Liver (tissue), 9 donors: ENCODE measurements around the gene EIF4E3. TPM values are rescaled to one million over a fixed set of nuclear protein-coding genes. Genes with fewer than 3 reads are reported as not detected.

Experiments used
- DNase-seq: peaks from one replicate; pipeline ENCODE4 v3.0.0-alpha.2; 2017; ENCODE audit warnings: low spot score
- H3K27ac ChIP-seq, 2 donors: one replicate each; pipeline ENCODE4 v1.7.0; 2013; ENCODE audit warnings: inconsistent platforms in 2 of 2, low read length in 2 of 2, control low read depth in 1 of 2, low read depth in 1 of 2, mild to moderate bottlenecking in 1 of 2
- H3K27me3 ChIP-seq, 4 donors: one replicate each; pipeline versions ENCODE4 v1.6.1 to v1.7.0; 2013; ENCODE audit warnings: low read length in 3 of 4, inconsistent platforms in 1 of 4, mild to moderate bottlenecking in 1 of 4, moderate library complexity in 1 of 4; ENCODE audit not compliant: control insufficient read depth in 4 of 4, insufficient read depth in 4 of 4
- H3K36me3 ChIP-seq, 4 donors: one replicate each; pipeline versions ENCODE4 v1.6.1 to v1.7.0; 2013; ENCODE audit warnings: low read length in 3 of 4, mild to moderate bottlenecking in 3 of 4, low read depth in 1 of 4, moderate library complexity in 1 of 4; ENCODE audit not compliant: control insufficient read depth in 4 of 4, insufficient read depth in 3 of 4
- H3K4me1 ChIP-seq, 4 donors: one replicate each; pipeline versions ENCODE4 v1.6.1 to v1.7.0; 2013; ENCODE audit warnings: low read length in 3 of 4, mild to moderate bottlenecking in 3 of 4, moderate library complexity in 1 of 4; ENCODE audit not compliant: control insufficient read depth in 4 of 4, insufficient read depth in 4 of 4
- H3K4me3 ChIP-seq, 3 donors: one replicate each; pipeline versions ENCODE4 v1.6.1 to v1.7.0; 2013; ENCODE audit warnings: low read length in 3 of 3, control low read depth in 1 of 3, low read depth in 1 of 3, mild to moderate bottlenecking in 1 of 3
- H3K9ac ChIP-seq, 2 donors: one replicate each; pipeline ENCODE4 v1.7.0; 2013; ENCODE audit warnings: low read length in 2 of 2, mild to moderate bottlenecking in 2 of 2, moderate library complexity in 2 of 2, control low read depth in 1 of 2, low read depth in 1 of 2
- H3K9me3 ChIP-seq, 4 donors: one replicate each; pipeline versions ENCODE4 v1.6.1 to v1.7.0; 2013; ENCODE audit warnings: low read length in 3 of 4; ENCODE audit not compliant: control insufficient read depth in 4 of 4
- EGR1 ChIP-seq, 2 donors: IDR thresholded peaks; 2 replicates each; pipeline ENCODE4 v1.6.1; 2016 to 2018; ENCODE audit warnings: antibody characterized with exemption in 2 of 2, low read depth in 2 of 2
- FOXA2 ChIP-seq: IDR thresholded peaks from 2 replicates; pipeline ENCODE4 v1.6.1; 2016; ENCODE audit warnings: antibody characterized with exemption
- GABPA ChIP-seq, 2 donors: IDR thresholded peaks in 1 of 2; conservative IDR thresholded peaks in 1 of 2; 2 replicates each; pipeline ENCODE4 v1.6.1; 2016; ENCODE audit warnings: antibody characterized with exemption in 2 of 2, mild to moderate bottlenecking in 1 of 2, moderate library complexity in 1 of 2
- HNF4G ChIP-seq: IDR thresholded peaks from 2 replicates; pipeline ENCODE4 v1.6.1; 2016; ENCODE audit warnings: antibody characterized with exemption
- NR2F2 ChIP-seq: IDR thresholded peaks from 2 replicates; pipeline ENCODE4 v1.6.1; 2016; ENCODE audit warnings: antibody characterized with exemption
- RAD21 ChIP-seq, 2 donors: IDR thresholded peaks; 2 replicates each; pipeline ENCODE4 v1.6.1; 2016; ENCODE audit warnings: antibody characterized with exemption in 2 of 2, mild to moderate bottlenecking in 2 of 2
- RXRA ChIP-seq, 2 donors: IDR thresholded peaks; 2 replicates each; pipeline ENCODE4 v1.6.1; 2017 to 2018; ENCODE audit warnings: antibody characterized with exemption in 2 of 2, mild to moderate bottlenecking in 1 of 2
- SP1 ChIP-seq: IDR thresholded peaks from 2 replicates; pipeline ENCODE4 v1.6.1; 2018; ENCODE audit warnings: antibody characterized with exemption, mild to moderate bottlenecking
- TAF1 ChIP-seq: conservative IDR thresholded peaks from 2 replicates; pipeline ENCODE4 v1.6.1; 2016; ENCODE audit warnings: antibody characterized with exemption, mild to moderate bottlenecking
- YY1 ChIP-seq: IDR thresholded peaks from 2 replicates; pipeline ENCODE4 v1.6.1; 2016; ENCODE audit warnings: antibody characterized with exemption, mild to moderate bottlenecking
- WGBS: extraction: QIAGEN DNeasy Blood & Tissue Kit; methylation state at CpG from one replicate; pipeline ENCODE4 v1.1.7; 2013; 5-methylcytosine and 5-hydroxymethylcytosine counted together
- polyA plus RNA-seq, 2 donors: library from polyadenylated mRNA; stranded (reverse) in 1 of 2; unstranded in 1 of 2; fragments of 200-250 nt in 1 of 2; fragments of >200 nt in 1 of 2; fragmentation: Nextera tagmentation in 1 of 2; extraction: Ambion mirVana in 1 of 2; gene quantifications; one replicate each; pipeline versions ENCODE4 v1.2.1 to v1.2.3, GENCODE V29; 2013 to 2015
- total RNA-seq, 2 donors: library from RNA; depleted of rRNA; stranded (reverse); fragments of >200 nt; gene quantifications; one replicate each; pipeline ENCODE4 v1.2.3, GENCODE V29; 2014
- TF ChIP-seq, protein P1 (sequence below): fragments of 150-350 bp; IDR thresholded peaks from 2 replicates; pipeline ENCODE4 v1.5.1; 2017; ENCODE audit warnings: improper control_type of control experiment, low read depth, low read length; ENCODE audit not compliant: missing input control
- TF ChIP-seq, protein P2 (sequence below): IDR thresholded peaks from 2 replicates; pipeline ENCODE4 v1.6.1; 2016; ENCODE audit warnings: antibody characterized with exemption, mild to moderate bottlenecking
- TF ChIP-seq, protein P3 (sequence below): IDR thresholded peaks from 2 replicates; pipeline ENCODE4 v1.6.1; 2016; ENCODE audit warnings: antibody characterized with exemption
- donor health status: healthy.
- donor health status: healthy.
- donor health status: healthy.
- donor health status: healthy.
- donor health status: healthy.

The EIF4E3 gene
- total and polyA plus RNA-seq, 4 donors, result 1.1 to 4.0 (median 2.6) TPM

DNA sequence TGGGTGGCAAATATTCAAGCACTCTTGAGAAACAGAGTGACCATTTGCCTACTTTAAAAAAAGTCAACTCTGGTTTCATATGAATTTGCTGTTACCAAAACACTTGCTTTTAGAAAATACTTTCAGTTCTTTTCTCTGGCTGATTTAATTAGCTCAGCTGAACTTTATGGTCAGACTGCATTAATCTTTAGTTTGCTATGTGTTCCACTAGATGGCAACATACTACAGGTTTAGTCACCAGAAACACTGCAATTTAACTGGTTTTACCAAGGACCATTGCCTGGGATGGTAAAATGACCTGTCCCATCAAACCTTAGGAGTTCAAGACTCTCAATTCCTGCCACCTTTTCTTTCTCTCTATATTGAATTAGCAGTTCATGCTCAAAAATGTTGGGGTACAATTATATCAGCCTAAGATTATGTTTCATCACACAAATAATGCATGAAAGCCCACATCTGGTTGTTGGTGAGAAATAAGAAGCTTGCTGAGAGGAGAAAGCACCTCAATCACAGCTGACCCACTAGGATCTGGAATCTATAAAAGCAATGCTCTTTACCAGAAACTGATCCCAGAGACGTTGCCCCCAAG lies 14.2 kb downstream of the EIF4E3 start:
- 45% methylated on average over 1 of the region's 1 CpG for WGBS
- Histone ChIP-seq H3K27ac (no peak overlapping the region), H3K4me1 (peaks cover 0 to 5% (median 2%) of the 10 kb centered on the region in 4 donors), H3K27me3 (no peaks in the 10 kb centered on the region), H3K36me3 (peaks cover 0 to 4% (median 0%) of the 10 kb centered on the region in 4 donors), H3K4me3 (no peak overlapping the region), H3K9ac (no peak overlapping the region), H3K9me3 (no peaks in the 10 kb centered on the region)
- no peak for TF ChIP-seq NR2F2
- peak; percentile 90 to 91 for TF ChIP-seq RAD21 (IDR thresholded peaks at IDR 0.05)
- TF ChIP-seq, protein P1, sequence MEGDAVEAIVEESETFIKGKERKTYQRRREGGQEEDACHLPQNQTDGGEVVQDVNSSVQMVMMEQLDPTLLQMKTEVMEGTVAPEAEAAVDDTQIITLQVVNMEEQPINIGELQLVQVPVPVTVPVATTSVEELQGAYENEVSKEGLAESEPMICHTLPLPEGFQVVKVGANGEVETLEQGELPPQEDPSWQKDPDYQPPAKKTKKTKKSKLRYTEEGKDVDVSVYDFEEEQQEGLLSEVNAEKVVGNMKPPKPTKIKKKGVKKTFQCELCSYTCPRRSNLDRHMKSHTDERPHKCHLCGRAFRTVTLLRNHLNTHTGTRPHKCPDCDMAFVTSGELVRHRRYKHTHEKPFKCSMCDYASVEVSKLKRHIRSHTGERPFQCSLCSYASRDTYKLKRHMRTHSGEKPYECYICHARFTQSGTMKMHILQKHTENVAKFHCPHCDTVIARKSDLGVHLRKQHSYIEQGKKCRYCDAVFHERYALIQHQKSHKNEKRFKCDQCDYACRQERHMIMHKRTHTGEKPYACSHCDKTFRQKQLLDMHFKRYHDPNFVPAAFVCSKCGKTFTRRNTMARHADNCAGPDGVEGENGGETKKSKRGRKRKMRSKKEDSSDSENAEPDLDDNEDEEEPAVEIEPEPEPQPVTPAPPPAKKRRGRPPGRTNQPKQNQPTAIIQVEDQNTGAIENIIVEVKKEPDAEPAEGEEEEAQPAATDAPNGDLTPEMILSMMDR, result peak; percentile 68
- TF ChIP-seq, protein P2, sequence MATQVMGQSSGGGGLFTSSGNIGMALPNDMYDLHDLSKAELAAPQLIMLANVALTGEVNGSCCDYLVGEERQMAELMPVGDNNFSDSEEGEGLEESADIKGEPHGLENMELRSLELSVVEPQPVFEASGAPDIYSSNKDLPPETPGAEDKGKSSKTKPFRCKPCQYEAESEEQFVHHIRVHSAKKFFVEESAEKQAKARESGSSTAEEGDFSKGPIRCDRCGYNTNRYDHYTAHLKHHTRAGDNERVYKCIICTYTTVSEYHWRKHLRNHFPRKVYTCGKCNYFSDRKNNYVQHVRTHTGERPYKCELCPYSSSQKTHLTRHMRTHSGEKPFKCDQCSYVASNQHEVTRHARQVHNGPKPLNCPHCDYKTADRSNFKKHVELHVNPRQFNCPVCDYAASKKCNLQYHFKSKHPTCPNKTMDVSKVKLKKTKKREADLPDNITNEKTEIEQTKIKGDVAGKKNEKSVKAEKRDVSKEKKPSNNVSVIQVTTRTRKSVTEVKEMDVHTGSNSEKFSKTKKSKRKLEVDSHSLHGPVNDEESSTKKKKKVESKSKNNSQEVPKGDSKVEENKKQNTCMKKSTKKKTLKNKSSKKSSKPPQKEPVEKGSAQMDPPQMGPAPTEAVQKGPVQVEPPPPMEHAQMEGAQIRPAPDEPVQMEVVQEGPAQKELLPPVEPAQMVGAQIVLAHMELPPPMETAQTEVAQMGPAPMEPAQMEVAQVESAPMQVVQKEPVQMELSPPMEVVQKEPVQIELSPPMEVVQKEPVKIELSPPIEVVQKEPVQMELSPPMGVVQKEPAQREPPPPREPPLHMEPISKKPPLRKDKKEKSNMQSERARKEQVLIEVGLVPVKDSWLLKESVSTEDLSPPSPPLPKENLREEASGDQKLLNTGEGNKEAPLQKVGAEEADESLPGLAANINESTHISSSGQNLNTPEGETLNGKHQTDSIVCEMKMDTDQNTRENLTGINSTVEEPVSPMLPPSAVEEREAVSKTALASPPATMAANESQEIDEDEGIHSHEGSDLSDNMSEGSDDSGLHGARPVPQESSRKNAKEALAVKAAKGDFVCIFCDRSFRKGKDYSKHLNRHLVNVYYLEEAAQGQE, result no peak
- TF ChIP-seq SP1, result no peak
- no peak for DNase-seq

DNA sequence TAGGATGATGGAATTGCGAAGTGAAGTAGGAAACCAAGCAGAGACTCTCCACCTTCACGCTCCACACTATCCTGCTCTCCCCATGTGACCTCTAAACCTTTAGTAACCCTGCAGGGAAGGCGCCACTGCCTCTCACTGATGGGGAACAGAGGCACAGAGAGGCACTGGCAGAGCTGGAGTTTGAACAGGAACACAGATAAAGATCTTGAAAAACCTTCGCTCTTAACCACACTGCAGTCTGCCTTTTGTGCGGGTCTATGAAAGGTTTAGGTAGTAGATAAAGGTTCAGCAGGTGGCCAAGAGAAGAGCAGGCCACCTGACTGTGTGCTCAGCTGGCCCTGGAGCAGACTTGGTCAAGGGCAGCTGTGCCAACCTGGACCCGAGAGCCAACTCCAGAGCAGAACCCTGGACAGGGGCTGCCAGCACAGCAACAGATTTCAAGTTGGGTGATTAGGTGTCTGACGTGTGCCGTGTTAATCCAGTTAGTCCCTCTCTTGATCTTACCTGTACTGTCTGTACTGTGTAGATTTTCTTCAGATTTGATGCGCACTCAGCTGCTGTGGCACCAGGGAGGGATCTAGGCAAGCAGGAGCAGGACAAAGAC lies 15.2 kb downstream of the EIF4E3 start:
- WGBS, result 91% methylated on average over 9 of the region's 9 CpGs
- Histone ChIP-seq H3K9me3 (no peaks in the 10 kb centered on the region), H3K27ac (no peak overlapping the region), H3K36me3 (peaks cover 0 to 4% (median 0%) of the 10 kb centered on the region in 4 donors), H3K4me1 (peaks cover 0 to 5% (median 2%) of the 10 kb centered on the region in 4 donors), H3K4me3 (no peak overlapping the region), H3K27me3 (no peaks in the 10 kb centered on the region), H3K9ac (no peak overlapping the region)
- TF ChIP-seq RXRA (IDR thresholded peaks at IDR 0.05), result no peak
- no peak for DNase-seq

DNA sequence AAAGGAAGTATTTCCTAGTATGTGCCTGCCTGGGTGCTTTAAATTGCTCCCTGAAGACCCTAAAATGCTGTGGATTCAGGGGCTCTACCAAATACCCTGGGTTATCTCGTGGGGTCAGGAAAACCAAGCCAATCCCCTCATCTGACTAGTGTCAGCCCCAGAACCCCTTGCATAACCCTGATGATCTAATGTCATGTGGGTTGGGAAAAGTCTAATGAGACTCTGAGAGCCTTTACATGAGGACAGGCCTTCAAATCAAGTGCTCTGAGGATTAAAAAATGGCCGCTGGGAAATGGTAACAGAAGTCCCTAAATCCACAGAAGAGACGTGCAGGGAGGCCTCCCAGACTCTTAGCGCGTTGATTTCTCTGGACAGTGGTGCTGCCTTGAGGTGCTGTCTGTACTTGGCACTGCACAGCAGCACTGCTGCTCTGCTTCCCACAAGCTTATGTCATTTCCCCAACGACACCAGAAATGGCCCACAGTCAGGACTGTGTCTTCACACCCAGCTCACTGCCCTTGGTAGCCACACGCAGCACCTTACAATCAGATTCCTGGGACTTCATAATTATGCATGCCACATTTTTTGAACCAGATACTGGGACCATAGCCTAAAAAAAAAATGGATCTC lies 16.6 kb downstream of the EIF4E3 start:
- Histone ChIP-seq H3K36me3 (peaks cover 0 to 4% (median 0%) of the 10 kb centered on the region in 4 donors), H3K4me3 (no peak overlapping the region), H3K27me3 (no peaks in the 10 kb centered on the region), H3K9me3 (no peaks in the 10 kb centered on the region), H3K9ac (no peak overlapping the region), H3K27ac (no peak overlapping the region), H3K4me1 (peaks cover 0 to 5% (median 0%) of the 10 kb centered on the region in 4 donors)
- DNase-seq, result no peak
- WGBS, result 86% methylated on average over 7 of the region's 7 CpGs
- TF ChIP-seq EGR1 (IDR thresholded peaks at IDR 0.05; ENCODE audit: low read depth in 2 of 2) (no peak), FOXA2 (no peak), HNF4G (no peak), NR2F2 (no peak), YY1 (no peak), RXRA (IDR thresholded peaks at IDR 0.05) (no peak), TAF1 (no peak), GABPA (IDR thresholded peaks at IDR 0.05 in 1 of 2, conservative IDR thresholded peaks at IDR 0.05 in 1 of 2) (no peak), RAD21 (IDR thresholded peaks at IDR 0.05) (no peak), SP1 (no peak)
- TF ChIP-seq, protein P1, result no peak
- TF ChIP-seq, protein P2, result no peak
- TF ChIP-seq, protein P3, sequence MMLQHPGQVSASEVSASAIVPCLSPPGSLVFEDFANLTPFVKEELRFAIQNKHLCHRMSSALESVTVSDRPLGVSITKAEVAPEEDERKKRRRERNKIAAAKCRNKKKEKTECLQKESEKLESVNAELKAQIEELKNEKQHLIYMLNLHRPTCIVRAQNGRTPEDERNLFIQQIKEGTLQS, result no peak
